Astrocyte (in vitro differentiated cells and primary cell): ENCODE data around the gene KRTAP10-1. TPM values are rescaled to one million over a fixed set of nuclear protein-coding genes. Genes with fewer than 3 reads are reported as not detected.

Experiments used
- DNase-seq: peaks from one replicate; pipeline ENCODE4 v3.0.0-alpha.2; 2010; ENCODE audit warnings: low read depth
- FAIRE-seq: peaks from 2 replicates; lab custom pipeline; 2011; peaks lifted over from hg19 to GRCh38; lab: Jason Lieb, UNC
- H2AFZ ChIP-seq: 2 replicates; pipeline ENCODE4 v1.6.0; 2012; ENCODE audit warnings: low read depth, low read length, inconsistent platforms
- H3K27ac ChIP-seq: 2 replicates; pipeline ENCODE4 v1.5.1; 2011; ENCODE audit warnings: low read depth, low read length, inconsistent platforms
- H3K27me3 ChIP-seq: 2 replicates; pipeline ENCODE4 v1.6.0; 2011; ENCODE audit warnings: low read length, inconsistent platforms; ENCODE audit not compliant: insufficient read depth
- H3K36me3 ChIP-seq: 2 replicates; pipeline ENCODE4 v1.5.1; 2011; ENCODE audit warnings: low read length, inconsistent platforms; ENCODE audit not compliant: insufficient read depth
- H3K4me1 ChIP-seq: 2 replicates; pipeline ENCODE4 v1.5.1; 2011; ENCODE audit warnings: low read length, inconsistent platforms; ENCODE audit not compliant: insufficient read depth
- H3K4me2 ChIP-seq: 2 replicates; pipeline ENCODE4 v1.6.0; 2012; ENCODE audit warnings: low read length, inconsistent platforms
- H3K4me3 ChIP-seq: 2 replicates; pipeline ENCODE4 v1.5.1; 2011; ENCODE audit warnings: low read depth, mild to moderate bottlenecking, low read length, inconsistent platforms; ENCODE audit not compliant: insufficient read depth
- H3K79me2 ChIP-seq: 2 replicates; pipeline ENCODE4 v1.6.0; 2012; ENCODE audit warnings: mild to moderate bottlenecking, low read length, inconsistent platforms; ENCODE audit not compliant: insufficient read depth
- H3K9ac ChIP-seq: 2 replicates; pipeline ENCODE4 v1.6.0; 2012; ENCODE audit warnings: mild to moderate bottlenecking, low read length, inconsistent platforms
- H3K9me3 ChIP-seq: 2 replicates; pipeline ENCODE4 v1.5.1; 2012; ENCODE audit warnings: low read depth, mild to moderate bottlenecking, low read length, inconsistent platforms; ENCODE audit not compliant: insufficient read depth
- H4K20me1 ChIP-seq: 2 replicates; pipeline ENCODE4 v1.6.0; 2012; ENCODE audit warnings: low read length, inconsistent platforms; ENCODE audit not compliant: insufficient read depth
- H3K27ac Mint-ChIP-seq: one replicate; pipeline ENCODE4 v1.8.0; 2021; ENCODE audit warnings: mild to moderate bottlenecking, mixed read lengths; ENCODE audit not compliant: unreplicated experiment
- H3K27me3 Mint-ChIP-seq: one replicate; pipeline ENCODE4 v1.8.0; 2021; ENCODE audit warnings: low read depth, mixed read lengths; ENCODE audit not compliant: unreplicated experiment
- H3K36me3 Mint-ChIP-seq: one replicate; pipeline ENCODE4 v1.8.0; 2021; ENCODE audit warnings: low read depth, mixed read lengths; ENCODE audit not compliant: unreplicated experiment
- H3K4me1 Mint-ChIP-seq: one replicate; pipeline ENCODE4 v1.8.0; 2021; ENCODE audit warnings: low read depth, mixed read lengths; ENCODE audit not compliant: unreplicated experiment
- H3K4me3 Mint-ChIP-seq: one replicate; pipeline ENCODE4 v1.8.0; 2021; ENCODE audit warnings: mild to moderate bottlenecking, moderate library complexity, mixed read lengths; ENCODE audit not compliant: unreplicated experiment
- H3K9me3 Mint-ChIP-seq: one replicate; pipeline ENCODE4 v1.8.0; 2021; ENCODE audit warnings: mild to moderate bottlenecking, mixed read lengths; ENCODE audit not compliant: unreplicated experiment
- CTCF ChIP-seq: IDR thresholded peaks from 2 replicates; pipeline ENCODE4 v1.5.1; 2011; ENCODE audit warnings: low read depth, mild to moderate bottlenecking, inconsistent platforms, low read length, moderate library complexity; ENCODE audit not compliant: insufficient read depth
- EZH2 ChIP-seq: IDR thresholded peaks from 2 replicates; pipeline ENCODE4 v1.6.1; 2012; ENCODE audit warnings: mild to moderate bottlenecking, low read length, inconsistent platforms; ENCODE audit not compliant: insufficient read depth
- total RNA-seq: library from RNA; stranded (reverse); gene quantifications from 2 replicates; pipeline ENCODE4 v1.2.1, GENCODE V29; 2021

Gene KRTAP10-1
- total RNA-seq, 1 donor from 2014 or later, result not detected

GRCh38 chr21:44542716-44543115, 2.7 kb upstream of the KRTAP10-1 start:
- Histone ChIP-seq H3K4me1 (no peaks in the 10 kb centered on the region), H3K79me2 (no peaks in the 10 kb centered on the region), H3K9me3 (no peaks in the 10 kb centered on the region), H3K4me3 (no peak overlapping the region), H4K20me1 (no peaks in the 10 kb centered on the region), H3K9ac (no peak overlapping the region), H3K27ac (no peak overlapping the region), H2AFZ (no peak overlapping the region), H3K4me2 (no peak overlapping the region), H3K36me3 (no peaks in the 10 kb centered on the region), H3K27me3 (no peaks in the 10 kb centered on the region)
- H3K4me3 Mint-ChIP-seq, result no peak overlapping the region
- no peak overlapping the region for H3K27ac Mint-ChIP-seq
- no peak for FAIRE-seq
- no peaks in the 10 kb centered on the region for H3K36me3 Mint-ChIP-seq
- peaks cover 4% of the 10 kb centered on the region for H3K27me3 Mint-ChIP-seq
- TF ChIP-seq CTCF (no peak), EZH2 (no peak)
- H3K4me1 Mint-ChIP-seq, result no peaks in the 10 kb centered on the region
- H3K9me3 Mint-ChIP-seq, result peaks cover 15% of the 10 kb centered on the region
- DNase-seq, result no peak

GRCh38 chr21:44540741-44541288, 820 bp upstream of the KRTAP10-1 start:
- H3K4me1 Mint-ChIP-seq, result no peaks in the 10 kb centered on the region
- H3K27me3 ChIP-seq, result no peaks in the 10 kb centered on the region
- H3K9ac ChIP-seq, result no peak overlapping the region
- no peak overlapping the region for H3K27ac ChIP-seq
- no peaks in the 10 kb centered on the region for H3K36me3 Mint-ChIP-seq
- no peaks in the 10 kb centered on the region for H3K4me1 ChIP-seq
- H3K79me2 ChIP-seq, result no peaks in the 10 kb centered on the region
- H3K27me3 Mint-ChIP-seq, result peaks cover 4% of the 10 kb centered on the region
- peaks cover 6% of the 10 kb centered on the region for H3K9me3 Mint-ChIP-seq
- H2AFZ ChIP-seq, result no peak overlapping the region
- H3K4me3 Mint-ChIP-seq, result no peak overlapping the region
- no peaks in the 10 kb centered on the region for H3K36me3 ChIP-seq
- no peak for TF ChIP-seq EZH2
- TF ChIP-seq CTCF, result no peak
- FAIRE-seq, result no peak
- no peak overlapping the region for H3K4me2 ChIP-seq
- H3K4me3 ChIP-seq, result no peak overlapping the region
- H3K27ac Mint-ChIP-seq, result no peak overlapping the region
- no peaks in the 10 kb centered on the region for H3K9me3 ChIP-seq
- DNase-seq, result no peak
- no peaks in the 10 kb centered on the region for H4K20me1 ChIP-seq

GRCh38 chr21:44539046-44539445, 949 bp downstream of the KRTAP10-1 start:
- H3K4me3 ChIP-seq, result no peak overlapping the region
- Mint-ChIP-seq H3K36me3 (no peaks in the 10 kb centered on the region), H3K27me3 (peaks cover 4% of the 10 kb centered on the region)

More at GRCh38 chr21:44539046-44539445, 949 bp downstream of the KRTAP10-1 start:
- Mint-ChIP-seq H3K4me1 (no peaks in the 10 kb centered on the region), H3K27ac (no peak overlapping the region), H3K4me3 (no peak overlapping the region), H3K9me3 (peaks cover 6% of the 10 kb centered on the region)
- Histone ChIP-seq H4K20me1 (no peaks in the 10 kb centered on the region), H3K9me3 (no peaks in the 10 kb centered on the region), H3K36me3 (no peaks in the 10 kb centered on the region), H3K27ac (no peak overlapping the region), H2AFZ (no peak overlapping the region), H3K27me3 (no peaks in the 10 kb centered on the region), H3K9ac (no peak overlapping the region), H3K4me2 (no peak overlapping the region), H3K79me2 (no peaks in the 10 kb centered on the region), H3K4me1 (no peaks in the 10 kb centered on the region)
- DNase-seq (no peak), FAIRE-seq (no peak)
- TF ChIP-seq EZH2, result no peak
- no peak for TF ChIP-seq CTCF
